ENCODE results near the gene TRPM1. TPM values are rescaled to one million over a fixed set of nuclear protein-coding genes. Genes with fewer than 3 reads are reported as not detected.
A peak's percentile ranks its signal among the peaks of the same experiment; 100 is the strongest.

Gene TRPM1
- polyA plus RNA-seq, 3 donors = 0.03 to 0.04 TPM; not detected in 1

DNA sequence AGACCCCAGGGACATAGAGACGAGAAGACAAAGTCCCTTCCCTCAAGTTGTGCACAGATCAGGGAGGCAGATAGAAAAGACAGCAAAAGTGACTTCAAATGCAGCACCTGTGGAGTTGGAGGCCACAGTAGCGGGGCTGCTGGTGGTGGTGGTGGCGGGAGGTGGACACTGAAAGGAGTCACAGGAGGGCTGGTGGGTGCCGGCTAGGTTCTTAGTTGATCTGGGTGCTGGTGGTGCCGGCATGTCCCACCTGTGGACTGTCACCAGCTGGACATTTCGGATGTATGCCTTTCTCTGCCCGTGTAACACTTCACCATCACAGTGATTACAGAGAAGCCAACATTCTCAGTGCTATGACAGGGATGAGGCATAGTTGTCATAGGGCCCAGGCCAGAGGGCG is 60.9 kb downstream of the TRPM1 start:
- Histone ChIP-seq H3K9ac (ENCODE audit: insufficient read depth, low read length, poor library complexity, severe bottlenecking) (no peak overlapping the region), H3K4me1 (ENCODE audit: control insufficient read depth in 1 of 2, insufficient read depth in 2 of 2, low read length in 2 of 2) (no peaks in the 10 kb centered on the region), H3K27me3 (ENCODE audit: control insufficient read depth in 2 of 2, insufficient read depth in 2 of 2, low read length in 2 of 2) (no peaks in the 10 kb centered on the region), H2AFZ (ENCODE audit: insufficient read depth, low read depth, low read length, poor library complexity, severe bottlenecking) (no peak overlapping the region), H3K4me2 (replicated peaks; ENCODE audit: extremely low read depth, low read length, poor library complexity, severe bottlenecking) (no peak overlapping the region), H3K27ac (ENCODE audit: low read depth in 1 of 2, low read length in 2 of 2) (no peak overlapping the region), H3K4me3 (replicated peaks in 1 of 3; ENCODE audit: low read depth in 2 of 3, low read length in 3 of 3) (no peak overlapping the region), H4K20me1 (ENCODE audit: insufficient read depth, low read length) (no peaks in the 10 kb centered on the region), H3K9me3 (replicated peaks in 1 of 2; ENCODE audit: control insufficient read depth in 1 of 2, insufficient read depth in 1 of 2, low read length in 2 of 2) (no peaks in the 10 kb centered on the region), H3K36me3 (replicated peaks in 1 of 2; ENCODE audit: control insufficient read depth in 1 of 2, insufficient read depth in 2 of 2, low read length in 2 of 2) (no peaks in the 10 kb centered on the region), H3K79me2 (ENCODE audit: insufficient read depth, low read length) (no peaks in the 10 kb centered on the region)
- intact Hi-C loops (cut with micrococcal nuclease) = loop anchor here in 1 of 2 donors (10.0 kb wide), 1 partner anchor 46 kb away; the partner anchor contains the start of gene MTMR10
- H3K36me3 Mint-ChIP-seq = no peaks in the 10 kb centered on the region
- no peak overlapping the region for H3K4me3 Mint-ChIP-seq
- H3K27me3 Mint-ChIP-seq (ENCODE audit: low read depth in 3 of 3) = peaks cover 0 to 3% (median 1%) of the 10 kb centered on the region in 3 donors
- WGBS (ENCODE audit: insufficient coverage) = 100% methylated on average over 3 of the region's 8 CpGs
- H3K4me1 Mint-ChIP-seq = no peaks in the 10 kb centered on the region
- H3K9me3 Mint-ChIP-seq = peaks cover 0 to 1% (median 0%) of the 10 kb centered on the region in 7 donors
- no peak for DNase-seq
- H3K27ac Mint-ChIP-seq = peak overlapping the region in 1 of 7 donors; percentile 10
- TF ChIP-seq CTCF (IDR thresholded peaks at IDR 0.05) = no peak

DNA sequence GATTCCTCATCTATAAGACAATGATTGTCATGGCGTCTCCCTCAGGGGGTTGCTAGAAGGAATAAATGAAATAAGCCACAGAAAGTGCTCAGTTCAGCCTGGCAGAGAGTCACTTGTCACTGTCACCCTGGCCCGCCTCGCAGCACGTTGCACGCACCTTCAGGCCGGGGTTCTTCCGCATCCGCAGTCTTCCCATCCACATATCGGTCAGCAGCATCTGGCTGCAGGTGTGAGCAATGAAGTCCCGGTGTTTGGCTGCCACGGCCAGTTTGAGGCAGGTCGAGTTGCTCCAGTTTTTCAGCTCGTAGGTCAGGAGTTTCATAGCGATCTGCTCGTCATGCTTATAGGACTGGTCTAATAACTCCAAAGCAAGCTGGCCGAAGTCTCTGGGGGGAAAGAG is 61.6 kb downstream of the TRPM1 start:
- Histone ChIP-seq H3K4me1 (ENCODE audit: control insufficient read depth in 1 of 2, insufficient read depth in 2 of 2, low read length in 2 of 2) (no peaks in the 10 kb centered on the region), H3K27ac (ENCODE audit: low read depth in 1 of 2, low read length in 2 of 2) (no peak overlapping the region), H3K9ac (ENCODE audit: insufficient read depth, low read length, poor library complexity, severe bottlenecking) (no peak overlapping the region), H2AFZ (ENCODE audit: insufficient read depth, low read depth, low read length, poor library complexity, severe bottlenecking) (no peak overlapping the region), H3K27me3 (ENCODE audit: control insufficient read depth in 2 of 2, insufficient read depth in 2 of 2, low read length in 2 of 2) (no peaks in the 10 kb centered on the region), H3K4me3 (replicated peaks in 1 of 3; ENCODE audit: low read depth in 2 of 3, low read length in 3 of 3) (no peak overlapping the region), H3K4me2 (replicated peaks; ENCODE audit: extremely low read depth, low read length, poor library complexity, severe bottlenecking) (no peak overlapping the region), H4K20me1 (ENCODE audit: insufficient read depth, low read length) (no peaks in the 10 kb centered on the region), H3K36me3 (replicated peaks in 1 of 2; ENCODE audit: control insufficient read depth in 1 of 2, insufficient read depth in 2 of 2, low read length in 2 of 2) (no peaks in the 10 kb centered on the region), H3K79me2 (ENCODE audit: insufficient read depth, low read length) (no peaks in the 10 kb centered on the region), H3K9me3 (replicated peaks in 1 of 2; ENCODE audit: control insufficient read depth in 1 of 2, insufficient read depth in 1 of 2, low read length in 2 of 2) (no peaks in the 10 kb centered on the region)
- intact Hi-C loops (cut with micrococcal nuclease) = loop anchor here in 1 of 2 donors (10.0 kb wide), 1 partner anchor 45 kb away; the partner anchor contains the start of gene MTMR10
- 96% methylated on average over 13 of the region's 16 CpGs for WGBS (ENCODE audit: insufficient coverage)
- H3K4me3 Mint-ChIP-seq = no peak overlapping the region
- H3K9me3 Mint-ChIP-seq = peaks cover 0 to 1% (median 0%) of the 10 kb centered on the region in 7 donors
- no peak for TF ChIP-seq CTCF (IDR thresholded peaks at IDR 0.05)
- peaks cover 0 to 3% (median 1%) of the 10 kb centered on the region in 3 donors for H3K27me3 Mint-ChIP-seq (ENCODE audit: low read depth in 3 of 3)
- H3K27ac Mint-ChIP-seq = peak overlapping the region in 1 of 7 donors; percentile 57
- H3K4me1 Mint-ChIP-seq = no peaks in the 10 kb centered on the region
- no peaks in the 10 kb centered on the region for H3K36me3 Mint-ChIP-seq
- no peak for DNase-seq
